GM18526 (cell line): ENCODE measurements around the gene GALNT11.

Experiments
- POLR2A ChIP-seq: IDR thresholded peaks from 3 replicates; pipeline ENCODE4 v1.6.1; 2011; ENCODE audit not compliant: insufficient read length; ENCODE audit errors: extremely low read depth

The GALNT11 gene

GRCh38 chr7:152025077-152025936, at the start of gene GALNT11:
GALNT11 (plus strand) TSS chr7:152025674; CDS start chr7:152094228, 68,554 bp downstream.
- TF ChIP-seq POLR2A = peak; percentile 37

DNA sequence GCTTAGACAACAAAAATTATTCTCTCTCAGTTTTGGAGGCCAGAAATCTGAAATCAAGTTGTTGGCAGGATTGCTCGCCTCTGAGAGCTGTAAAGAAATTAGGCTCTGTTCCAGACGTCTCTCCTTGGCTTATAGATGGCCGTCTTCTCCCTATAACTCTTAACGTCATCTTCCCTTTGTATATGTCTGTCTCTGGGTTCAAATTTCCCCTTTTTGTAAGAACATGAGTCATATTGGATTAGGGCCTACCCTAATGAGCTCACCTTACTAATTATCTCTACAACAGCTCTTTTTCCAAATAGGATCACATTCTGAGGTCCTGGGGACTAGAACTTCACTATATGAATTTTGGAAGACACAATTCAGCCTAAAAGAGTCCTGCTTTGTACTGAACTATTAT, 46.9 kb upstream of the GALNT11 start:
- no peak for TF ChIP-seq POLR2A

DNA sequence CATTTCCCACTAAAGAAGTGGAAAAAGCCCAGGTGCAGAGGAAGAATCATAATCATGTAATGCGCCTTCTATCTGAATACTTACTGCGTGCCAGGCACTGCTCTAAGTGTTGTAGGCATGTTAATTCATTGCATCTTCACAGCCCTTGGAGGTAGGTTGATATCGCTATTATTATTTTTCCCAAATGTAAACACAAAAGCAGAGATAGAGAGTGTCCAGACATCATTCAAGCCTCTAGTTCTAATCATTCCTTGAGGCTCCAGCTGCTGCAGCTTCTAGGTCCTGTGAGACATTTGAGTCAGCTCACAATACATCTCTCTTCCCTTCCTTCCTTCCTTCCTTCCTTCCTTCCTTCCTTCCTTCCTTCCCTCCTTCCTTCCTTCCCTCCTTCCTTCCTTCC, 44.3 kb upstream of the GALNT11 start:
- no peak for TF ChIP-seq POLR2A

DNA sequence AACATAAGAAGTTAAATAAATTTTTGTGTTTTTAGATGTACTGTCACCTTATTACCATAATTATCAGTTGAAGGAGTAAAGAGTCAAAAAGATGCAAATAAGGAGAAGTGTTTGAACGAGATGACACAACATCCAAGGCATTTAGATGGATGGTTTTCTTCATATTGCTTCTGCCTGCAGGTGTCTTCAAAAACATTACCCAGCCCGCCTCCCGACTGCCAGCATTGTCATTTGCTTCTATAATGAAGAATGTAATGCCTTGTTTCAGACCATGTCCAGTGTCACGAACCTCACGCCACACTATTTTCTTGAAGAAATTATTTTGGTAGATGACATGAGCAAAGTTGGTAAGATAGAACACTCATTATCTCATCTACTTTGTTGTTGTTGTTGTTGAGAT, 42.7 kb upstream of the GALNT11 start:
- no peak for TF ChIP-seq POLR2A

DNA sequence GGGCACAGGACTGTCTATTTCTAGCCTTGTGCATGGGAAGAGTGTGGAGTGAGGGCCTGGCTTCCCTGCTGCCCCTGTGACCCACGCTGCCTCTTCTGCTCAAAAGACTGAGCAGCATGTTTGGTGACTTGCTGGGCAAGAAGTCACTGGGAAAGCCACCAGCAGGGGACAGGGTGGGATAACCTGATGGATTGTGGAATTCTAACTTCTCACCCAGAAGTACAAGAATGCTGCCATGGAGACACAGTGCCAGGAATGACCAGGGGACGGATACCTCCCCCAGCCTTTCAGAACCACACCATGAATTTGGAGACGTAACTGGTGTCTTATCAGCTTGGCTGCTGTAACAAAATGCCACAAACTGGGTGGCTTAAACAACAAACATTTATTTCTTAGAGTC, 40.9 kb upstream of the GALNT11 start:
- TF ChIP-seq POLR2A = no peak

GRCh38 chr7:151987748-151988529, 37.5 kb upstream of the GALNT11 start:
- no peak for TF ChIP-seq POLR2A

DNA sequence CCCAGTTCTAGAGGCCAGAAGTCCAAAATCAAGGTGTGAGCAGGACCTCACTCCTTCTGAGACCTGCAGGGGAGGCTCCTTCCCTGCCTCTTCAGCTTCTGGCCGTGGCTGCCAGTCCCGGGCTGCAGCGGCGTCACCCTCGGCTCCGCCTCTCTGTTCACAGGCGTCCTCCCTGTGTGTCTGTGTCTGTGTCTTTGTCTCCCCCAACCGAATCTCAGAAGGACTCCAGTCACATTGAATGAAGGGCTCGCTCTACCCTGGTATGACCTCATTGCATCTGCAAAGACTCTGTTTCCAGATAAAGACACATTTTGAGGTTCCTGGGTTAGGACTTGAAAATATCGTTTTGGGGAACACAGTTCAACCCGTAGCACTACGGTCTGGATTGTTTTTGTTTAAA, 33.1 kb upstream of the GALNT11 start:
- TF ChIP-seq POLR2A = no peak

GRCh38 chr7:151993977-151994676, 31.3 kb upstream of the GALNT11 start:
- TF ChIP-seq POLR2A = no peak

GRCh38 chr7:151999424-152000090, 25.9 kb upstream of the GALNT11 start:
- no peak for TF ChIP-seq POLR2A

- no peak for TF ChIP-seq POLR2A
Measured at GRCh38 chr7:152000191-152000590, 25.3 kb upstream of the GALNT11 start.

DNA sequence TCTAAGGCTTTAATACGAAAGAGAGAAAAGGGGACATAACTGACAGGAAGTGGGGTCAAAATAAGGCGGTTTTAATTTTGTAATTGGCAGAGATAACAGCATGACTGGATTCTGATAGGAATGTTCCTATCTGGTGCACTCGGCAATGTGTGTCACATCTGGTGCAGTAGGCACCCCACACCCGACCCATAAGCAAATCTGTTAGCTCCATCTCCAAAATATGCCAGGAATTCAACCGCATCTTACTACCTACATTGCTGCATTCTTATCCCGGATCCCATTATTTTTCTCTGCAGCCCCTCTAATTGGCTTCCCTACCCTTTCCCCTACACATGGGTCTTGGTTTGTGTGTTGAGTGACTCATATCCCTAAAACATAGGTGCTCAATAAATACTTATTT, 19.1 kb upstream of the GALNT11 start:
- TF ChIP-seq POLR2A = no peak

DNA sequence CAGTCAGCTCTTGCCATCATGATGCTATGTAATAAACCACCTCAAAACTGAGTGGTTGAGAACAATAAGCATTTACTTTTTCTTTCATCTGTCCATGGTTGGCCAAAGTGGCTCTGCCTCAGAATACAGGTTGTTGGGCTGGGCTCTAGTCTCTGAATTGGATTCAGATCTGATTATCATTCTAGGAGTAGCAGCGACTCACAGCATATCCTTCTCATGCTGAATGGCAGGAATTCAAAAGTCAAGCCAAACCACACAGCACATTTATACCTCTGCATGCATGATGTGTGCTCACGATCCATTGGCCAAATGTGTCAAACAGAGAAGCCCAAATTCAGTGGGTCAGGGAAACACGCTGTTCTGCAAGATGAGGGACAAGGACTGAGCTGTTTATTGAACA, 13.6 kb upstream of the GALNT11 start:
- TF ChIP-seq POLR2A = no peak

- TF ChIP-seq POLR2A = no peak
Measured at GRCh38 chr7:152013230-152013629, 12.2 kb upstream of the GALNT11 start.

DNA sequence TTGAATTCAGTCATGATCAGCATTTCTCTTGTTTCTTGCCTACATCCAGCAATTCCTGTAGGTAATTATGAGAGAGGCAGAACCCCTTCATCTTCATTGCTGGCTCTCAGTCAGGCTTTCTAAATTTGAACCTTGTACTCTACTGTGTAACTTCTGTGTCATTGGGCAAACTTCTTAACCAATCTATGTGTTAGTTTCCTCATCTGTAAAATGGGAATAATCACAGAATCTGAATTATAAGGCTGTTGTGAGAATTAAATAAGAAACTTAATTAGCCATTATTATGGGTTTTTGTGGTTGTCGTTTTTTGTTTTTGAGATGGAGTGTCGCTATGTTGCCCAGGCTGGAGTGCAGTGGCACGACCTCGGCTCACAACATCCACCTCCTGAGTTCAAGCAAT, 11.5 kb upstream of the GALNT11 start:
- TF ChIP-seq POLR2A = no peak

DNA sequence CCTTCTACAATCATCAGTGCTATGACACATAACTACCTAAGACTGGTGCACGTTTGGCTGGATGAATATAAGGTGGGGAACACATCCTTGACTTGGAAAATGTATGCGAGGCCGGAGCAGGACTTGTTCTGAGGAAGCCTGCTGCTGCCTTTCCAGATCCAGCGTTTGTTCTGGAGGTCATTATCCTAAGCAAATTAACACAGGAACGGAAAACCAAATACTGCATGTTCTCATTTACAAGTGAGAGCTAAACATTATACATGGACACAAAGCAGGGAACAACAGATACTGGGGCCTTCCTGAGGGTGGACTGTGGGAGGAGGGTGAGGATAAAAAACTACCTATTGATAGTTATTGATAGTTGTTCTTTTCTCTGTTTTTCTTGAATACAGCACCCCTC, 10.8 kb upstream of the GALNT11 start:
- no peak for TF ChIP-seq POLR2A
